ENCODE measurements around the gene DYNLT1. TPM values are rescaled to one million over a fixed set of nuclear protein-coding genes. Genes with fewer than 3 reads are reported as not detected.
"Not testable (repeated sequence)": the region's sequence is repeated elsewhere in the genome, so short reads cannot be mapped to it uniquely, and the experiment has no call there.

DYNLT1 gene
- total and polyA plus RNA-seq, 12 donors: 72.4 to 264 (median 126) TPM

- no peaks in the 10 kb centered on the region for H3K36me3 ChIP-seq (replicated peaks in 1 of 2)
- peak in 1 of 7 donors; percentile 30 for DNase-seq
- 30 to 48% (median 31%) methylated on average over 10 of the region's 10 CpGs for WGBS, 4 donors
- TF ChIP-seq POLR2A (IDR thresholded peaks at IDR 0.05): no peak
- TF ChIP-seq CTCF (IDR thresholded peaks at IDR 0.05): peak; percentile 37 to 70 (median 54)
- H3K27me3 ChIP-seq: no peaks in the 10 kb centered on the region
- H3K9me3 ChIP-seq (replicated peaks in 1 of 3): no peaks in the 10 kb centered on the region
- H3K4me1 ChIP-seq (replicated peaks in 1 of 2): peaks cover 0 to 16% of the 10 kb centered on the region in 2 donors
- H3K4me3 ChIP-seq: no peak overlapping the region
- H3K27ac ChIP-seq: no peak overlapping the region
- intact Hi-C loops (cut with DNase I): no loop called here
Measured at GRCh38 chr6:158660333-158660754, 15.8 kb upstream of the DYNLT1 start.

- H3K9me3 ChIP-seq (replicated peaks in 1 of 3); H3K27me3 ChIP-seq; H3K4me3 ChIP-seq; H3K36me3 ChIP-seq (replicated peaks in 1 of 2); H3K27ac ChIP-seq; intact Hi-C loops (cut with DNase I): not testable (repeated sequence)
- peaks cover 0 to 20% of the 10 kb centered on the region in 2 donors for H3K4me1 ChIP-seq (replicated peaks in 1 of 2)
- WGBS, 4 donors: 60 to 72% (median 66%) methylated on average over 9 of the region's 9 CpGs
- DNase-seq: peak in 2 of 7 donors; percentile 13 to 51
Measured at GRCh38 chr6:158656986-158657385, 12.4 kb upstream of the DYNLT1 start.

GRCh38 chr6:158655569-158656450 is 11.3 kb upstream of the DYNLT1 start:
- Histone ChIP-seq H3K4me1 (replicated peaks in 1 of 2) (peaks cover 0 to 20% of the 10 kb centered on the region in 2 donors), H3K27me3 (no peaks in the 10 kb centered on the region), H3K27ac (peak overlapping the region in 1 of 5 donors; percentile 83), H3K4me3 (no peak overlapping the region), H3K9me3 (replicated peaks in 1 of 3) (no peaks in the 10 kb centered on the region), H3K36me3 (replicated peaks in 1 of 2) (no peaks in the 10 kb centered on the region)
- intact Hi-C loops (cut with DNase I): no loop called here
- peak in 2 of 7 donors; percentile 14 to 51 for DNase-seq
- TF ChIP-seq CTCF (IDR thresholded peaks at IDR 0.05): no peak
- no peak for TF ChIP-seq POLR2A (IDR thresholded peaks at IDR 0.05)
- WGBS, 4 donors: 83 to 94% (median 86%) methylated on average over 15 to 22 of the region's 22 CpGs

- TF ChIP-seq POLR2A (IDR thresholded peaks at IDR 0.05) (no peak), CTCF (IDR thresholded peaks at IDR 0.05) (no peak)
- Histone ChIP-seq H3K4me3 (no peak overlapping the region), H3K9me3 (replicated peaks in 1 of 3) (no peaks in the 10 kb centered on the region), H3K27me3 (no peaks in the 10 kb centered on the region), H3K4me1 (replicated peaks in 1 of 2) (peaks cover 0 to 20% of the 10 kb centered on the region in 2 donors), H3K36me3 (replicated peaks in 1 of 2) (no peaks in the 10 kb centered on the region), H3K27ac (peak overlapping the region in 4 of 5 donors; percentile 47 to 85 (median 66))
- WGBS, 4 donors: 62 to 71% (median 66%) methylated on average over 10 of the region's 10 CpGs
- intact Hi-C loops (cut with DNase I): no loop called here
- peak in 3 of 7 donors; percentile 19 to 55 (median 40) for DNase-seq
Measured at GRCh38 chr6:158654960-158655489, 10.5 kb upstream of the DYNLT1 start.

Measured in adrenal gland (tissue), 12 donors.